H9 (cell line): ENCODE data around the gene STX5. TPM values are rescaled to one million over a fixed set of nuclear protein-coding genes. Genes with fewer than 3 reads are reported as not detected.
A peak's percentile ranks its signal among the peaks of the same experiment; 100 is the strongest.

ENCODE experiments used
- DNase-seq: peaks from one replicate; pipeline ENCODE4 v3.0.0-alpha.2; 2017
- H2AFZ ChIP-seq: one replicate; pipeline ENCODE4 v1.6.1; 2013; ENCODE audit warnings: mild to moderate bottlenecking, low read length, control low read depth, moderate library complexity
- H2AK5ac ChIP-seq: 2 replicates; pipeline ENCODE4 v1.6.1; 2013; ENCODE audit warnings: low read length, control low read depth, mixed read lengths; ENCODE audit not compliant: insufficient read length
- H2BK120ac ChIP-seq: one replicate; pipeline ENCODE4 v1.6.1; 2013; ENCODE audit warnings: low read depth, mild to moderate bottlenecking, low read length, control low read depth, inconsistent platforms; ENCODE audit not compliant: poor library complexity, severe bottlenecking
- H2BK12ac ChIP-seq: 2 replicates; pipeline ENCODE4 v1.6.1; 2013; ENCODE audit warnings: low read length, control low read depth, mixed read lengths, low read depth; ENCODE audit not compliant: insufficient read length
- H2BK15ac ChIP-seq: 2 replicates; pipeline ENCODE4 v1.6.1; 2013; ENCODE audit warnings: low read depth, low read length, control low read depth
- H2BK20ac ChIP-seq: one replicate; pipeline ENCODE4 v1.6.1; 2013; ENCODE audit warnings: low read depth, mild to moderate bottlenecking, low read length, control low read depth, inconsistent platforms; ENCODE audit not compliant: poor library complexity, severe bottlenecking
- H2BK5ac ChIP-seq: 2 replicates; pipeline ENCODE4 v1.6.1; 2013; ENCODE audit warnings: low read length, control low read depth, mixed read lengths; ENCODE audit not compliant: insufficient read length
- H3K14ac ChIP-seq: 2 replicates; pipeline ENCODE4 v1.6.1; 2013; ENCODE audit warnings: low read length, control low read depth; ENCODE audit not compliant: insufficient read depth
- H3K18ac ChIP-seq: 2 replicates; pipeline ENCODE4 v1.6.1; 2013; ENCODE audit warnings: low read depth, mild to moderate bottlenecking, mixed read lengths, low read length, control low read depth; ENCODE audit not compliant: insufficient read length
- H3K23ac ChIP-seq: 2 replicates; pipeline ENCODE4 v1.6.1; 2013; ENCODE audit warnings: low read length, control low read depth, mixed read lengths, low read depth; ENCODE audit not compliant: insufficient read length
- H3K23me2 ChIP-seq: 2 replicates; pipeline ENCODE4 v1.6.1; 2013; ENCODE audit warnings: low read depth, mild to moderate bottlenecking, mixed read lengths, low read length, control low read depth; ENCODE audit not compliant: insufficient read length, poor library complexity, severe bottlenecking
- H3K27ac ChIP-seq: 2 replicates; pipeline ENCODE4 v1.5.1; 2013; ENCODE audit warnings: low read length, control low read depth, mixed read lengths, low read depth; ENCODE audit not compliant: insufficient read length
- H3K27me3 ChIP-seq: 2 replicates; pipeline ENCODE4 v1.6.1; 2013; ENCODE audit warnings: low read length, control low read depth, inconsistent platforms; ENCODE audit not compliant: insufficient read depth
- H3K4ac ChIP-seq: 2 replicates; pipeline ENCODE4 v1.6.1; 2013; ENCODE audit warnings: low read depth, mild to moderate bottlenecking, control low read depth, inconsistent platforms, low read length, moderate library complexity
- H3K4me1 ChIP-seq: 2 replicates; pipeline ENCODE4 v1.6.1; 2013; ENCODE audit warnings: low read length, control low read depth, inconsistent platforms; ENCODE audit not compliant: insufficient read depth
- H3K4me2 ChIP-seq: 2 replicates; pipeline ENCODE4 v1.6.1; 2013; ENCODE audit warnings: low read length, control low read depth, mixed read lengths; ENCODE audit not compliant: insufficient read length, insufficient read depth
- H3K56ac ChIP-seq: 2 replicates; pipeline ENCODE4 v1.6.1; 2013; ENCODE audit warnings: low read depth, mild to moderate bottlenecking, mixed read lengths, low read length, control low read depth; ENCODE audit not compliant: insufficient read length
- H3K79me1 ChIP-seq: 2 replicates; pipeline ENCODE4 v1.6.1; 2013; ENCODE audit warnings: low read depth, mild to moderate bottlenecking, moderate library complexity, low read length, control low read depth, inconsistent platforms; ENCODE audit not compliant: insufficient read depth, poor library complexity, severe bottlenecking
- H3K79me2 ChIP-seq: 2 replicates; pipeline ENCODE4 v1.6.1; 2013; ENCODE audit warnings: low read length, control low read depth, inconsistent platforms; ENCODE audit not compliant: insufficient read depth
- H3K9ac ChIP-seq: 2 replicates; pipeline ENCODE4 v1.6.1; 2013; ENCODE audit warnings: low read length, control low read depth, mixed read lengths; ENCODE audit not compliant: insufficient read length; ENCODE audit errors: extremely low read depth
- H3K9me3 ChIP-seq: one replicate; pipeline ENCODE4 v1.6.1; 2013; ENCODE audit warnings: low read depth, low read length, inconsistent platforms; ENCODE audit not compliant: control insufficient read depth
- H3T11ph ChIP-seq: one replicate; pipeline ENCODE4 v1.6.1; 2013; ENCODE audit warnings: mild to moderate bottlenecking, low read length, control low read depth, inconsistent platforms
- H4K20me1 ChIP-seq: one replicate; pipeline ENCODE4 v1.6.1; 2013; ENCODE audit not compliant: control insufficient read depth, insufficient read length, insufficient read depth
- H4K5ac ChIP-seq: 2 replicates; pipeline ENCODE4 v1.6.1; 2013; ENCODE audit warnings: low read depth, mild to moderate bottlenecking, mixed read lengths, low read length, control low read depth; ENCODE audit not compliant: insufficient read length
- H4K8ac ChIP-seq: replicated peaks from 2 replicates; pipeline ENCODE4 v1.6.1; 2013; ENCODE audit warnings: low read length, control low read depth, mixed read lengths, low read depth; ENCODE audit not compliant: insufficient read length
- H4K91ac ChIP-seq: 2 replicates; pipeline ENCODE4 v1.6.1; 2013; ENCODE audit warnings: low read depth, mild to moderate bottlenecking, moderate library complexity, mixed read lengths, low read length, control low read depth; ENCODE audit not compliant: insufficient read length
- H3K27ac Mint-ChIP-seq, 3 experiments: 2 replicates in 2 of 3; 3 replicates in 1 of 3; pipeline ENCODE4 v1.8.0; 2020 to 2021; ENCODE audit warnings: mixed read lengths in 3 of 3, mild to moderate bottlenecking in 1 of 3, moderate library complexity in 1 of 3
- H3K27me3 Mint-ChIP-seq: 2 replicates; pipeline ENCODE4 v1.8.0; 2021; ENCODE audit warnings: low read depth, mild to moderate bottlenecking, moderate library complexity, mixed read lengths
- H3K36me3 Mint-ChIP-seq, 3 experiments: 2 replicates in 2 of 3; 3 replicates in 1 of 3; pipeline ENCODE4 v1.8.0; 2020 to 2021; ENCODE audit warnings: low read depth in 3 of 3, mixed read lengths in 3 of 3; ENCODE audit not compliant: insufficient read depth in 1 of 3
- H3K4me1 Mint-ChIP-seq, 2 experiments: 2 replicates each; pipeline ENCODE4 v1.8.0; 2020; ENCODE audit warnings: mixed read lengths in 2 of 2
- H3K4me3 Mint-ChIP-seq, 2 experiments: 2 replicates in 1 of 2; 3 replicates in 1 of 2; pipeline ENCODE4 v1.8.0; 2020 to 2021; ENCODE audit warnings: mild to moderate bottlenecking in 2 of 2, mixed read lengths in 2 of 2, moderate library complexity in 1 of 2
- H3K9me3 Mint-ChIP-seq, 2 experiments: 2 replicates in 1 of 2; 3 replicates in 1 of 2; pipeline ENCODE4 v1.8.0; 2020; ENCODE audit warnings: mild to moderate bottlenecking in 2 of 2, mixed read lengths in 2 of 2, moderate library complexity in 1 of 2
- CTCF ChIP-seq: fragments of 200-600 bp; sonication (generic); conservative IDR thresholded peaks from 3 replicates; pipeline ENCODE4 v1.8.0; 2021; ENCODE audit warnings: antibody characterized with exemption, mild to moderate bottlenecking
- WGBS: extraction: QIAGEN DNeasy Blood & Tissue Kit; methylation state at CpG from one replicate; pipeline ENCODE4 v1.1.7; 2013; ENCODE audit warnings: missing lambda C conversion rate, low lambda C conversion rate, mixed read lengths; ENCODE audit not compliant: insufficient read length; ENCODE audit errors: extremely low coverage; 5-methylcytosine and 5-hydroxymethylcytosine counted together
- total RNA-seq: library from RNA; stranded (reverse); gene quantifications from 2 replicates; pipeline ENCODE4 v1.2.1, GENCODE V29; 2021

STX5 gene
- total RNA-seq, 1 experiment from 2014 or later = 33.5 TPM

GRCh38 chr11:62792202-62792575 lies 39.7 kb downstream of the STX5 start:
- no peak overlapping the region for H2BK20ac ChIP-seq
- H4K5ac ChIP-seq = no peak overlapping the region
- no peaks in the 10 kb centered on the region for H3K4me1 ChIP-seq
- no peaks in the 10 kb centered on the region for H3K79me1 ChIP-seq
- H3K4me2 ChIP-seq = peak overlapping the region; percentile 74
- no peak overlapping the region for H3K56ac ChIP-seq
- H2BK12ac ChIP-seq = no peak overlapping the region
- Mint-ChIP-seq H3K4me3 (peak overlapping the region; percentile 89 to 94), H3K27me3 (no peaks in the 10 kb centered on the region; the same call in 1 of the 2 replicates), H3K4me1 (peaks cover 24 to 30% of the 10 kb centered on the region in 2 experiments), H3K36me3 (peaks cover 43 to 85% (median 63%) of the 10 kb centered on the region in 3 experiments), H3K27ac (peak overlapping the region in 2 of 3 experiments; percentile 85 to 86; a peak in 5 of 7 replicates), H3K9me3 (no peaks in the 10 kb centered on the region; a peak in 1 of 5 replicates)
- no peaks in the 10 kb centered on the region for H3K9me3 ChIP-seq
- H3K27me3 ChIP-seq = no peaks in the 10 kb centered on the region
- H3K27ac ChIP-seq = no peak overlapping the region
- TF ChIP-seq CTCF = no peak
- no peak overlapping the region for H2AFZ ChIP-seq
- H2BK5ac ChIP-seq = no peak overlapping the region
- no peak overlapping the region for H3K4ac ChIP-seq
- no peak overlapping the region for H3K14ac ChIP-seq
- no peak overlapping the region for H3T11ph ChIP-seq
- peak; percentile 52 for DNase-seq
- no peak overlapping the region for H4K8ac ChIP-seq
- H4K91ac ChIP-seq = no peak overlapping the region
- H3K23ac ChIP-seq = no peak overlapping the region
- WGBS = no CpG with 5 or more reads among the region's 11 CpGs
- peaks cover 4% of the 10 kb centered on the region for H3K23me2 ChIP-seq
- no peak overlapping the region for H3K18ac ChIP-seq
- no peaks in the 10 kb centered on the region; the same call in 1 of the 2 replicates for H3K79me2 ChIP-seq
- no peak overlapping the region; the same call in 1 of the 2 replicates for H2BK15ac ChIP-seq
- no peak overlapping the region for H2BK120ac ChIP-seq
- no peak overlapping the region for H2AK5ac ChIP-seq
- no peak overlapping the region for H3K9ac ChIP-seq
- H4K20me1 ChIP-seq = no peaks in the 10 kb centered on the region
